ENCODE measurements around the gene POLR3K. TPM values are rescaled to one million over a fixed set of nuclear protein-coding genes. Genes with fewer than 3 reads are reported as not detected.

Gene POLR3K
- total RNA-seq, 1 experiment from 2014 or later: 13.5 TPM

DNA sequence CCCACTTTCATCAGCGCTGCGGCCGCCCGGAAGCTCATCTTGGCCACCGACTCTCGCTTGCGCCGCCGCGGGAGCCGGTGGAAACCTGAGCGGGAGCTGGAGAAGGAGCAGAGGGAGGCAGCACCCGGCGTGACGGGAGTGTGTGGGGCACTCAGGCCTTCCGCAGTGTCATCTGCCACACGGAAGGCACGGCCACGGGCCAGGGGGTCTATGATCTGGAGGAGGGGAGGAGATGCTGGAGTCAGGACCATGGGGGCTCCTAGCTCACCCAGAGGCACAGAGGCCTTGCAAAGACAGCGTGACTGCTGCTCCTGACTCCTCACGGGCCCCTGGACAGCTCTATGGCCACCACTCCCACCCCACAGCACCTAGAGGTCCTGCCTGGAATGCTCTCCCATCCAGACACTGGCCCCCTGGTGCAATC, 9.6 kb upstream of the POLR3K start:
- Histone ChIP-seq H3K27me3 (ENCODE audit: control insufficient read depth, insufficient read depth, low read length) (no peaks in the 10 kb centered on the region), H3K4me3 (ENCODE audit: insufficient read depth, low read depth, low read length) (no peak overlapping the region), H3K36me3 (replicated peaks; ENCODE audit: control insufficient read depth, insufficient read depth, low read length) (peaks cover 12% of the 10 kb centered on the region)
- no peak for DNase-seq

DNA sequence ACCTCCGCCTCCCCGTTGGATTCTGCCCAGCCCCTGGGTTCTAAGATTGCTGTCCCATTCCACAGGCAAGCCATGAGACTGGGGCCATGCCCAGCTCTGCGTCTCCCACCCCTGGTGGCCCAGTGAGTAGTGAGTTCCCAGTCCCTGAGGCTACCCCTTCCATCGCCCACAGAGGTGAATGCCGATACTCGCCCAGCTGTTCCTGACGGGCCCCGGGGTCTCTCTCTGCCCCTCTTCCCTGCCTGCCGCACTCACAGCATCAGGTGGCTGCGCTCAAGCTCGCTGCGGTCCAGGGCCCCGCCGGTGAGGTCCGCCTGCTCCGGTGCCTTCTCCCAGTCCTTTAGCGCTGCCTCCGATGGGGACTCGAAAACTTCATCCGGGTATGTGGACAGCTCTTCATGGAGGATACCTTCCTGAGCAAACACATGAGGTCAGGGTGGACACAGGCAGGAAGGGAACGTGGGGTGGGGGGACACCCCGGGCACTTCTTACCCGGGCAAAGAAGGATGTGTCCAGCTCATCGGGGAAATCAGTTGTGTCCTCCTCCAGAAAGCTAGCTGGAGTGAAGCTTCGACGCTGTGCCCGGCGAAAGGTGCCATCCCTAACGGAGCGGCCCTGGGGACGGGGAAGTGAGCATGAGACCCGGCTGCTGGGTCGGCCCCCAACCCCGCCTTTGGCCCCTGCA, 9.0 kb upstream of the POLR3K start:
- Histone ChIP-seq H3K4me3 (ENCODE audit: insufficient read depth, low read depth, low read length) (no peak overlapping the region), H3K36me3 (replicated peaks; ENCODE audit: control insufficient read depth, insufficient read depth, low read length) (peaks cover 15% of the 10 kb centered on the region), H3K27me3 (ENCODE audit: control insufficient read depth, insufficient read depth, low read length) (no peaks in the 10 kb centered on the region)
- no peak for DNase-seq

DNA sequence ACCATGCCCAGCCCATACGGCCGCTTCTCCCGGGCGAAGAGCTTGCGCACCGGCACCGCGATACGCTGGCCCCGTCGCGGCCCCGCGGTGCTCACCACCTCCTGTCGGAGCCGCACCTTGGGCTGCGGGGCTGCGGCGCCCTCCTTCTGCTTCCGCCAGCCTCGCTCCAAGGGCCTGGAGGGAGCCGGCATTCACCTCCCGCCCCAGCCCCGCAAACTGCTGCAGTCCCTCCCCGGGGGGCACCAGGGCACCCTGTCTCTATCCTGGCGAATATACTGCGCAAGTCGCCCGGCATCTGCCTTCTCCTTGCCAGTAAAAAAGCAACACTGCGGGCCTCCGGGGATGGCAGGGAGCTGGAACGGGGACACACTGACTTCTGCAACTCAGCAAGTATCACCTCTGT, 8.5 kb upstream of the POLR3K start:
- no peak for DNase-seq
- no peaks in the 10 kb centered on the region for H3K27me3 ChIP-seq (ENCODE audit: control insufficient read depth, insufficient read depth, low read length)
- no peak overlapping the region for H3K4me3 ChIP-seq (ENCODE audit: insufficient read depth, low read depth, low read length)
- H3K36me3 ChIP-seq (replicated peaks; ENCODE audit: control insufficient read depth, insufficient read depth, low read length): peaks cover 15% of the 10 kb centered on the region

DNA sequence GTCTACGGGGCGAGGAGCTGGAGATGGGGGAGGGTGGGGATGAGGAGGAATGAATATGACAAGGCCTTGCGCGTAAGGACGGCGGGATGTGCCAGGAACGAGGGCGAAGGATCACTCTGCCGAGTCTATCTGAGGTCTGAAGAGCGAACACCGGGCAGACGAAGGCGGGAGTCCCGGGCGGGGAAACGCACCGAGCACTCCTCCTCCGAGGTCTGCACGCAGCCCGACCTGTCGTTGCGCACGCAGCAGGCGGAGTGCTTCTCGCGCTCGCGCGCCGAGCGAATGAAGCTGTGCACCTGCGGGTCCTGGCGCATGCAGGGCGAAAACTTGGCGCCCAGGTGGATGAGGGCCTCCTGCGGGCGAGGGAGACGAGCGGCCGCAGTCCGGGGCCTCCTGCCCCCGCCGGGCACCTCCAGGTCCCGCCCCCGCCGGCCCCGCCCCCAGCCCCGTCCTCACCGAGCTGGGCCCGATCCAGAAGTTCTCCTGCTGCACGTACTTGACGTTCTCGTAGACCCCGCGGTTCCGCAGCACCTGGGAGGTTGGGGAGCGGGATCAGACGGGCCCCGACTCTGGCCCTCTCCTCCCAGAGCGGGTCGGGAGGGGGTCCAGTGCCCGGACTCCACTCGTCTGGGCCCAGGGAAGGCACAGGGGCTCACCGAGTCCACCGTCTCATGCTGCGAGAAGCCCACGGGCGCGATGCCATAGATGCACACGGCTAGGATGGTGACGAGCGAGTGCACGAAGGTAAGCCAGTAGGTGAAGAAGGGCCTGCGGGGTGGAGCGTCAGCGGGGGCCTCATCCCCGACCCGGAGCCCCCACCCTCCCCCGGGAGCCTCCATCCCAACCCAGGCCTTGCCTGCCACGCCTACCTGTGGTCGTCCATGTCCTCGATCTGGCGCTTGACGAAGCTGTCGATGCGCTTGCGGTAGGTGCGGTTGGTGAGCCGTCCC, 7.8 kb upstream of the POLR3K start:
- DNase-seq: peak; percentile 83
- no peaks in the 10 kb centered on the region for H3K27me3 ChIP-seq (ENCODE audit: control insufficient read depth, insufficient read depth, low read length)

DNA sequence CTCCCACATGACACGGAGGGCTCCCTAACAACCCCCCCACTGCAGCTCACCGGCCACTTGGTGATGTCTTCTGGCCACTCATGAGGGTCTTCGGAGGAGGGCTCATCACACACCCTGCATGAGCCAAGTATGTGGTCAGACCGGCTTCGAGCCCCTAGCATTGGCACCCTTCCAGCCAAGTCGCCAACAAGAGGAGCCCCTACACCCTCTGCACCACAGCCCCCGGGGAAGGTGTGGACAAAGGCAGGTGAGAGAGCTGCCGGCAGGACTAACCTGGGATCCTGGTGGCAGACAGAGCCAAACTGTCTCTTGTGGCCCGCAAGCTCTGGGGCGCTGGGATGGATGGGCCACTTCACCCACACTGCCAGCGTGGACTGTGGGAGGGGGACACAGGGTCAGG, 6.8 kb upstream of the POLR3K start:
- Histone ChIP-seq H3K4me3 (ENCODE audit: insufficient read depth, low read depth, low read length) (no peak overlapping the region), H3K36me3 (replicated peaks; ENCODE audit: control insufficient read depth, insufficient read depth, low read length) (peaks cover 30% of the 10 kb centered on the region), H3K27me3 (ENCODE audit: control insufficient read depth, insufficient read depth, low read length) (no peaks in the 10 kb centered on the region)
- no peak for DNase-seq

More for the DNA sequence above, 7.8 kb upstream of the POLR3K start:
- Histone ChIP-seq H3K36me3 (replicated peaks; ENCODE audit: control insufficient read depth, insufficient read depth, low read length) (peaks cover 22% of the 10 kb centered on the region), H3K4me3 (ENCODE audit: insufficient read depth, low read depth, low read length) (no peak overlapping the region)

DNA sequence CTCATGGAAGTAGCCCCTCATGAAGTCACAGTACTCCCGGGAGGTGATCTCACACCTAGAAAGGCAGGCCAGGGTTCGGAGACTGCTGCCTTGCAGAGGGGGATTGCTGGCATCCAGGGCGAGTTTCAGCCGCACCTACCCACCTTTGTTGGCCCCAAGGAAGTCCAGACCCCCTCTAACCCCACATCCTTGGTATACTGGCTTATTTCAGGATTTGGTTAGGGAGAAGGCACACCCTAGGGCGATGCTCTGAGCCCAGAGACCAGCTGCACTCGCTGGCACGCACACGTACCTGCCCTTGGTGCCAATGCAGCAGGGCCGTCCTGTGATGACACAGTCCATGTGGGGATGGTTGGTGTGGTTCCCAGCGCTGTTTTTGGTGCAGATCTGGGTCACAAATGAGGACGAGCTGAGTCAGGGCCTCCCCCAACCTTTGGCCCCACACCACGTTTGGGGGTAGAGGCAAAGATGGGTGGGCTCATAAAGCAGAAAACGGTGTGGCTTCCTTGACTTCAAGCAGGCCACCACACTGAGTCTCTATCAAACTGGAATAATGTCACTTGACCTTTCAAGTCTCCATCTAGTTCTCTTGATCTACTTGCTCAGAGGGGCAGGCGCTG, 6.1 kb upstream of the POLR3K start:
- peaks cover 30% of the 10 kb centered on the region for H3K36me3 ChIP-seq (replicated peaks; ENCODE audit: control insufficient read depth, insufficient read depth, low read length)
- H3K27me3 ChIP-seq (ENCODE audit: control insufficient read depth, insufficient read depth, low read length): no peaks in the 10 kb centered on the region
- H3K4me3 ChIP-seq (ENCODE audit: insufficient read depth, low read depth, low read length): no peak overlapping the region
- no peak for DNase-seq

DNA sequence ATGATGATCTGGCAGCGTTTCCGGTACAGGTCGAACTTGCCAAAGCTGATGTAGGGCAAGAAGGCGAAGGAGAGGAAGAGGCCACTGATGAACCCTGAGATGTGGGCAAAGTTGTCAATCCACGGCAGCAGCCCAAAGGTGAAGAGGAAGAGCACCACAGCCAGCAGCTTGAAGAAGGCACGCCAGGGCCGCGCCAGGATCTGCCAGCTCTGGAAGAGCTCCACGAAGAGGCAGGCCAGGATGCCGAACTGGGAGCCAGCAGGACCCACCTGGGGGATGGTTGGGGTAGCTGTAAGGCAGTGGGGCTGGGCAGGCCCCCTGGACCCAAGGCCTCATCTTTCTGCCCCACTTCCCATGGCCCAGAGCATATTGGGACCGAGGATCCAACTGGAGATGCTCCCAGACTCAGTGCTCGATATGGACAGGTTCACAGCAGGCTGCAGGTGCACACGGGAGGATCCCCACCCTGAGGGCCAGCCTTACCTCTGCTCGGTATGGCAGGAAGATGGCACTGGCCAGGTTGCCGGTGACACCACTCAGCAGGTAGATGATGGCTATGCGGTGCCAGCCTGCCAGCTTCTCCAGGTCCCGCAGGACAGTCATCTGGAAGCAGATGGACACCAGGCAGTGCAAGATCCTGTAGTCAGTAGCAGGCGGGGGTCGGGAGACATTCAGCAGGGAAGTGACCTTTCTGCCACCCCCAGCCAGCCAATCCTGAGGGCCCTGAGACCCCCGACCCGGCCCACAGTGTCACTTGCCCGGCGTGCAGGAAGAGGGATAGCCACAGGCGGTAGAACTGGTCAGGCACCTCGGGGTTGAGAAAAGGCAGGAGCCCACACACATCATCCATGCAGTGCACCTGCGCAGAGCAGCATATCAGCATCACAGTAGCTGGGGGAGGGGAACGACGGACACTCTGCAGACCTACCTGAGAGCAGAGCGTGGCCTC, 5.4 kb upstream of the POLR3K start:
- no peak for DNase-seq
- H3K36me3 ChIP-seq (replicated peaks; ENCODE audit: control insufficient read depth, insufficient read depth, low read length): peaks cover 28% of the 10 kb centered on the region
- no peak overlapping the region for H3K4me3 ChIP-seq (ENCODE audit: insufficient read depth, low read depth, low read length)
- H3K27me3 ChIP-seq (ENCODE audit: control insufficient read depth, insufficient read depth, low read length): no peaks in the 10 kb centered on the region

DNA sequence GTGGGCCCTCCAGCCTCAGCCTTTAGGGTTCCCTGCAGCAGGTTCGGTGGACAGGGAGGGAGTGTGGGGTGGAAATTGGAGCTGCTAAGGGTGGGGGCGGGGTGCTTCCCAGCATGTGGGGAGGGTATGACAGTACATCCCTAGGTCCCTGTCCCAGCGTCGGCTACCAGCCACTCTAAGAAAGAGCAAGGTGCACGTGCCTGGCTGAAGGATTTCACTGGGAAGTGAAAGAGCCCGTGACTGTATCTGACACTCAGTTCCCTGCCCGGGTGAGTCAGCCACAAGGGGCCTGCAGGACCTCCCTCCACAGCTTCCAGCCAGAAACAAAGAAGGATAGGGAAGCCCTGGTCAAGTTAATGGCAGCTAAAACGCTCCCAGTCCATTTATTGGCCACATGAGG, 4.3 kb upstream of the POLR3K start:
- peaks cover 25% of the 10 kb centered on the region for H3K36me3 ChIP-seq (replicated peaks; ENCODE audit: control insufficient read depth, insufficient read depth, low read length)
- no peak overlapping the region for H3K4me3 ChIP-seq (ENCODE audit: insufficient read depth, low read depth, low read length)
- no peaks in the 10 kb centered on the region for H3K27me3 ChIP-seq (ENCODE audit: control insufficient read depth, insufficient read depth, low read length)
- DNase-seq: no peak

DNA sequence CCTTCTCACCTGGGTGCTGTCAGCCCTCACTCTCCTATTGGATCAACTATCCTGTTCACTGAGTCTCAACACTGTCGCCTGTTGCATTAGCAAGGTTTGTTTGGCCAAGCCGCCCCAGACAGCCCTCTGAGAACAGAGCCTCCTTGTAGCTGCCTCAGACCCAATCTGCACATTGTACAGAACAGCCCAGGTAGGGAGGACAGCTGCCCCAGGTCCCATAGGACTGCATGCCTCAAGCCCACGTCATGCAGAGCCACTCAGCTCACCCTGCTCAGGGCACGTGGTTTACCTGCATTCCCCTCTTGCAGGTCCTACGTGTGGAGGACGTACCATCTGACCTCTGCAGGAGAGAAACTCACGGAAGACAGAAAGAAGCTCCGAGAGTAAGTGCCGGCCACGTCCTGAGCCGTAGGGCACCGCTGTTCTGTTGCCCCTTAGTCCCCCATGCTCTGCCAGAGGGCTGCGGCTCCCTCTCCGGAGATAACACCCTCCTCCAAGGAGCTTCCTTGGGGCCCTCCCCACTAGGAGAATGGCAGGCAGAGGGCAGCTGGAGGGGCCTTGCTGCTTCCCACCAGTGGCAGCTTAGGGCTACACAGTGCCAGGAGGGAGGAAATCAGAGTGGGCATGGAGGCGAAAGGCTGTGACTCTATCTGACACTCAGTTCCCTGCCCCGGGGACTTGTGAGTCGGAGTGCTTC, 3.0 kb upstream of the POLR3K start:
- Histone ChIP-seq H3K4me3 (ENCODE audit: insufficient read depth, low read depth, low read length) (no peak overlapping the region), H3K36me3 (replicated peaks; ENCODE audit: control insufficient read depth, insufficient read depth, low read length) (peaks cover 25% of the 10 kb centered on the region), H3K27me3 (ENCODE audit: control insufficient read depth, insufficient read depth, low read length) (no peaks in the 10 kb centered on the region)
- no peak for DNase-seq

DNA sequence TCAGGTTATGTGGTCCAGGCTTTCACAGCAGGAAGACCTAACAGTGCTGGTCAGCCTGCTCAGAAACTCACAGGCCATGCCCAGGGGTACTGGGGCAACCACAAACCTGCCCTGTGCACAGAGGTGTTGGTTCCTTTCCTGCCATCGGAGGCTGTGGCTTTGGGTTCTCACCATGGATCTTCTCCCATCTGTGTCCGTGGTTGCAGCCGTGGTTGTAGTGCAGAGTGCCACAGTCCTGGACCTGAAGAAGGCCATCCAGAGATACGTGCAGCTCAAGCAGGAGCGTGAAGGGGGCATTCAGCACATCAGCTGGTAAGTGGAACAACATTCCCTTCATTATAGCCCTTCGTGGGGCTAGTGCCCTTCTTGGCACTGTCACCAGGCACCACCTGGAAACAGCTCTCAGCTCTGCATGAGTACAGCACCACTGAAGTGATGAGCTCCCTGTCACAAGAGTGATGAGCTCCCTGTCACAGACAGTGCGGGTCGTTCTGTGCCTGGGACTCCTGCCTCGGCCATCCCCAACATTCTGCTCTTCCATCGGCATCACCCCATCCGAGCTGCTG, 2.2 kb upstream of the POLR3K start:
- H3K36me3 ChIP-seq (replicated peaks; ENCODE audit: control insufficient read depth, insufficient read depth, low read length): peaks cover 28% of the 10 kb centered on the region
- no peak for DNase-seq
- H3K27me3 ChIP-seq (ENCODE audit: control insufficient read depth, insufficient read depth, low read length): no peaks in the 10 kb centered on the region
- H3K4me3 ChIP-seq (ENCODE audit: insufficient read depth, low read depth, low read length): no peak overlapping the region

DNA sequence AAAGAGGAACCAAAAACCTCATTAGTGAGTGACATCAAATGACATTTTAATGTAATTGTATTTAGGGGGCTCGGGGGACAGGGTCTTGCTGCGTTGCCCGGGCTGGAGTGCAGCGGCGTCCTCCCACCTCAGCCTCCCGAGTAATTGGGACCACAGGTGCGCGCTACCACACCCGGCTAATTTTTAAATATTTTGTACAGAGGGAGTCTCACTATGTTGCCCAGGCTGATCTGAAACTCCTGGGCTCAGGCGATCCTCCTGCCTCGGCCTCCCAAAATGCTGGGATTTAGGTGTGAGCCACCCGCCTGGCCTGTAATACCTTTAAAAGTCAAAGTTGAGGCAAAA, 801 bp upstream of the POLR3K start:
- Histone ChIP-seq H3K36me3 (replicated peaks; ENCODE audit: control insufficient read depth, insufficient read depth, low read length) (peaks cover 26% of the 10 kb centered on the region), H3K27me3 (ENCODE audit: control insufficient read depth, insufficient read depth, low read length) (no peaks in the 10 kb centered on the region), H3K4me3 (ENCODE audit: insufficient read depth, low read depth, low read length) (peak overlapping the region; percentile 93)
- DNase-seq: no peak

DNA sequence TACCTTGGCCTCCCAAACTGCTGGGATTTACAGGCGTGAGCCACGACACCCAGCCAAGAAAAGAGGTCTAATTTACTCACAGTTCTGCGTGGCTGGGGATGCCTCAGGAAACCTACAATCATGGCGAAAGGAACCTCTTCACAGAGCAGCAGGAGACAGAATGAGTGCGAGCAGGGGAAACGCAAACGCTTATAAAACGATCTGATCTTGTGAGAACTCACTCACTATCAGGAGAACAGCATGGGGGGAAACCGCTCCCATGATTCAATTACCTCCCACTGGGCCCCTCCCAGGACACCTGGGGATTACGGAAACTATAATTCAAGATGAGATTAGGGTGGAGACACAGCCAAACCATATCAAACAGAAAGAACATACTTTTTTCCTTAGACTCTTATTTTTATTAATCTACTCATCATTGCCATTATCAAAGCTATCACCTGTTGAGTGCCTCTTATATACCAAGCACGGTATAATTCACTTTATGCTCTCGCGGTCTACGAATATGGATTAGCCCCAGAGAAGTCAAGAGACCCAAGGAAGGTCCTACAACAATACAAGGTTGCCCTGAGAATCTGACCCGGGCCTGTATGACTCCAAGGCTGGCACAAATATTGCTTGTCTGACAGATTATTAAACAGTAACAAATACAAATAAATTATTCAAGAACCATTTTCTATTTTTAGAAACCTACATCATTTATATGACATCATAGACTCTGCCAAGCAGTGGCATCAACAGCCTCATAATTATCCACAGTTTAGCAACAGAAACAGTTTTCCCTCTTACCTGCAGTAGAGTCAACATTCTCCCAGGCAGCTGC, 2.4 kb downstream of the POLR3K start:
- DNase-seq: no peak
- no peaks in the 10 kb centered on the region for H3K27me3 ChIP-seq (ENCODE audit: control insufficient read depth, insufficient read depth, low read length)
- peaks cover 18% of the 10 kb centered on the region for H3K36me3 ChIP-seq (replicated peaks; ENCODE audit: control insufficient read depth, insufficient read depth, low read length)
- H3K4me3 ChIP-seq (ENCODE audit: insufficient read depth, low read depth, low read length): no peak overlapping the region

DNA sequence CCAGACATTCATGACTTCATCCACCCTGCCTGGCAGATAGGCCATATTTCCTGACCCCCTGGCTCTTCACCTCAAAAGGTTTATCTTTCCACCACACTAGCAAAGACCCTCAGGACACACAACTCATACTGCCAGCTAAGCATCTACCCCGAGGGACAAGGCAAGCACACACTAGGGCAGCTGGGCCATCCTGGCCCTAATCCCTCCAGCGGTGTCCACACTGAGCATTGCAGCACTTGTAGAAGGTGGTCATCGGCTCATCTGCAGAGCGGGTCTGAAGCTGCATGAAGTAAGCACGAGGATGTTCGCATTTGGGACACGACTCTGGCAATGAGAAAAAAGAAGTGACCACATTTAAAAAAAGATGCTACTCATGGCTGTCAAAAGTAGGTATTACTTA, 6.2 kb downstream of the POLR3K start:
- peaks cover 28% of the 10 kb centered on the region for H3K36me3 ChIP-seq (replicated peaks; ENCODE audit: control insufficient read depth, insufficient read depth, low read length)
- H3K27me3 ChIP-seq (ENCODE audit: control insufficient read depth, insufficient read depth, low read length): no peaks in the 10 kb centered on the region
- H3K4me3 ChIP-seq (ENCODE audit: insufficient read depth, low read depth, low read length): no peak overlapping the region
- no peak for DNase-seq
